Measurements from ENCODE around the gene RAPH1.
"Not testable (repeated sequence)": the region's sequence is repeated elsewhere in the genome, so short reads cannot be mapped to it uniquely, and the experiment has no call there.

The RAPH1 gene

DNA sequence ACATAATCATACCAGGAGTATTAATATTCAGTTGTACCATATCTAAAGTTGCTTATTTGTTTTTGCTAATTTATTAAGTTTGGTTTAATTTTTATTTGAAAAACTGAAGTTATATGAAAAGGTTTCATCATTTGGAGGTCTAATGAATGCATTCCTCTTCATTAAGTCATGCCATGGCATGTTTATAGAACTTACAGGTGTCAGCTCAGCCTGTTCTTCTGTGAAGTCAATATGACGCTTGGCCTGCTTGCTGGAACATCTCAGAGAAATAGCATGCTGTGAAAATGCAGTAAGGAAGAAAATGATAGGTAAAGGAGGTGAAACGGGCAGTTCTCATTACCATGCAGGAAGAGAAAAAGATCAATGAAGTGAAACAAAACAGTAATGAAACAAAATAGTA lies 58.2 kb downstream of the RAPH1 start:
- DNase-seq, result no peak

DNA sequence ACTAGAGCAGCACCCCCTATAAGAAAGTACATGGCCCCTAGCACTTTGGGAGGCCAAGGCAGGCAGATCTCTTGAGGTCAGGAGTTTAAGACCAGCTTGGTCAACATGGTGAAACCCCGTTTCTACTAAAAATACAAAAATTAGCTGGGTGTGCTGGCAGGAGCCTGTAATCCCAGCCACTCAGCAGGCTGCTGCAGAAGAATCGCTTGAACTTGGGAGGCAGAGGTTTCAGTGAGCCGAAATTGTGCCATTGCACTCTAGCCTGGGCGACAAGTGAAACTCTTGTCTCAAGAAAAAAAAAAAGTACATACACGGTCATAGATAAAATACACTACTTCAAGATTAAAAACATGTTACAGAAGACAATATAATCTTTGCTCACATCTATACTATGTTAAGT lies 63.8 kb downstream of the RAPH1 start:
- no peak for DNase-seq

DNA sequence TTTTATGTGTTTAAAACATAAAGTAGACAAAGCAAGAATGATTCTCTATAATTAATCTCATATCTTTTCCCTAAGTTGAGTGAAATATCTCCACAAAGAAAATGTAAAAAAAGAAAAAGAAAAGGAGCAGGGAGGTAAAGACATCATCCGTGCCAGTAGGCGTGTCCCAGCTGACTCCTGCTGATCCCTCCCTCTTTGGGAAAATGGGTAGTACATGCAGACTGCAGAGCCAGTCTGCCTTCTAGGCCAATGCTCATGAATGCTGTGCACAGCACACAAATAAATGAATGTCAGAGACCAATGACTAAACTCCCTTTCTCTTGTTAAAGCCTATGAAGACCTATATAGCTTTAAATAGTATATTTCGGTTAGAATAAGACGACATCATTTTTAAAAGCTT lies 64.7 kb downstream of the RAPH1 start:
- DNase-seq, result peak; percentile 22

DNA sequence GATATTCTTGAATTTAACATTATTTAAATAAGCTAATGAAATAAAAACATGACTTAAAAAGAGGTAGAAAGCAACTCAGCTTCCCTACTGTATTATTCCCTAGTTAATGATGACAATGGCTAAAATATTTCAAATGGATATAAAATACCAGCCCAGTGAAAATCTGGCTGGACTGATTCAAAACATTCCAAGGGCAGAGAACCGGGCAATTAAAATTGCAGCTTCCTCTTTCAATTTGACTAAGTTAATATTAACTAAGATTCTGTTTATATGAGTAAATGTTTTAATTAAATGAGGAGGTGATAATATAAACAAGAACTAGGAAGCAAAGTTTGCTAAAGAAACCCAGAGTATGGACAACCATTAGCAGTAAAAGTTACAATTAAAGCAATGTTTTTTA lies 65.6 kb downstream of the RAPH1 start:
- no peak for DNase-seq

DNA sequence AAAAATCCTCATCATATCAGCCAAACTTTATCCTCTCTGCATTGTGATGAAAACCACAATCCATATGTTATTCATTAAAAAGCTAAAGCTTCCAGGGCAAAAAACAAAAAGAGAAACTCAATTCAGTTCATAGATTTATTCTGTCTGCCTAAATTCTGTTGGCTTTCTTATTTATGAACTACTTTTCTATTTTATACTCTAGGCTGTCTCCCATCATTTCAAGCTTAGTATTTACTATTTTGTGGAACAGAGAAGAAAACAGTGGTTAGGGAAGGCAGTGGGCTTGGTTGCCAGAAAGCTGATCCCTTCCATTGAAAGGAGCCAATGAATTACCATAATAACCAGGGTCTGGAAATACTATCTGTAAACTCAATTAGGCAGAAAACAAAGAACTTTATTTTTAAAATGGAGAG lies 71.8 kb downstream of the RAPH1 start:
- DNase-seq, result no peak

DNA sequence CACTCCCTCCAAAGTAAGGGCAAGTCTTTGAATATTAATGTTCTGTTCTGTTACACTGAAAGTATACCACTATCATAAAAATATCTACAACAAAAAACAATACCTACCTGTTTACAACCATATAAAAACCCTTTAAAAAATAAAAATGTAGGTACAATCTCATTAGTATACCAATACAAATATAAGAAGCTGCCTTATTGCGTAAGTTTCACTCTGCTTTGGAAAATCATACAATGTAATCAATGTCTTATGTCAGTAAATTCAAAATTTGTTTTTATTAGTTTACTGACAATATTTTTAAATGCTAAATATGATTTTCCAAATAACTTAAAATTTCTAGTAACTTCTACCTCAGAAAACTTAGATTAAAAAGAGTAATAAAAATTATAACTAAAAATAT lies 72.8 kb downstream of the RAPH1 start:
- DNase-seq, result no peak

DNA sequence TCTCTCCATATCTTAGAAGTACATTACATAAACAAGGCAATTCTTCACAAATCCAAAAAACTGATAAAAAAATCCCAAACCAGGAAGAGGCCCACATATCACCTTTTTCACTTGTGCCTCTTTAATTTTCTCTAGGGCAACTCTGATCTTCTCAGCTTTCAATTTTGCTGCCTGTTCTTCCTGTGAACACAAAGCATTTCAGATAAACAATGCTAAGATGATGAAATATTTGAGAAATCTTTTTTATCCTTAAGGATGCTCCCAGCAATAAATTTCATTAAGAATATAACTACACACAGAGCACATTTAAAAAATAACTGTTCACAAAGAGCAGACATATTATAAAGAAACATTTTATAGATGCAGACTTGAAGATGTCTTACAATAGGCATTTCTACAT lies 73.4 kb downstream of the RAPH1 start:
- DNase-seq, result no peak

DNA sequence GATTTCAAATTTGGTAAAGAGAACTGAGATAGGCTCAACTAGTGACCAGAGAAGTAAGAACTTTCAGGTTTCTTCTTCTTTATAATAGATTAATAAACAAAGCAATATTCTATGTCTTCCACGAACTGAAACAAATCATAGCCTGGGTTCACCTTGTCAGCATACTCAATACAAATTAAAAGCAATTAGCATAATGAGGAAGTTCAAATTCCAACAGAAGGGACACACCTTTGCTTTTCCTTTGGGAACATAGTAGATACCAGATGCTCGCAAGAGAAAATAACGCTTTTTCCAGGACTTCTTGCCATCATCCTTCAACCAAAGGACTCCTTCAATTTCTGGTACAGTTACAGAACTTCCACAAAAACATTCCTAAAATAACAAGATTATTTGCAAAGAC lies 79.9 kb downstream of the RAPH1 start:
- DNase-seq, result no peak

DNA sequence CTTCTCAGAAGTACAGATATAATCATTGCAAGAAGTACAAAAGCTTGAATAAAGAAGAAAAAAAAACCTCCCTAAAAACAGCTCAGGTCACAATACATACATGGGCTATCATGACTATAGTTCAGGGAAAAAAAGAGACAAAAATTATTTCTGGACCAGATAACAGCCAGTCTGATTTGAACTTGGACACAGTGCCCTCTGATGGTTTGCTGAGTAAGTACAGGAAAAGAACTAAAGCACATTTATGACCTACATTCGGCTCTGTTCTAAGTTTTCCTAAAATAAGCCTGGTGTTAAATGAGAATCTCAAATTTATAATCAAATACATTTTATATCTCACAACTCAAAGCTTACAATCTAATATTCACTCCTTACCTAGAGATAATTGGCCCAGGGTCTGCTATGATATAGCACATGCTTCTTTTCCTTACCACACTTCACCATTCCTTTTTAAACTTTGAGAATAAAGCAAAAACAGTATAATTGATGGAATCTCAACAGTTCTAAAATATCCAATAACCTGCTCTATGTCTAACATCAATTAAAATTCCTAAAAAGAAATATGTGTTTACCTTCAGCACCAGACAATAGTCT lies 81.1 kb downstream of the RAPH1 start:
- DNase-seq, result peak; percentile 83

DNA sequence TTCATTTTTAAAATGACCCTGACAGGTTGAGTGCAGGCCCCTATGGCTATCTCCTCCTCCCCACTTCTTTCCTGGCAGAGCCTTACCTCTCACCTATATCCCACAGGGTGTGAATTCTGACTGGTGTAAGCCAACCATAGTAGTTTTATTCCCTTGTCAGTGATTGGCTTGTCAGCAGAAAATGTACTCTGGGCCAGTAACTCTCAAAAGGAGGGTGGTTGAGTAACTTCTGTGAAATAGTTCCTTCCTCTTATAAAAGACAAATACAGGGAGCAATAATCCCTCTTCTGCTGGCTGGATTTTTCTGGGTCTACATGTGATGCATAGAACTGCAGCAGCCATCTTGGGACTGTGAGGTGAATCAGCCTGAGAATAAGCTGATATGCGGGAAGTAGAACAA lies 83.4 kb downstream of the RAPH1 start:
- no peak for DNase-seq

DNA sequence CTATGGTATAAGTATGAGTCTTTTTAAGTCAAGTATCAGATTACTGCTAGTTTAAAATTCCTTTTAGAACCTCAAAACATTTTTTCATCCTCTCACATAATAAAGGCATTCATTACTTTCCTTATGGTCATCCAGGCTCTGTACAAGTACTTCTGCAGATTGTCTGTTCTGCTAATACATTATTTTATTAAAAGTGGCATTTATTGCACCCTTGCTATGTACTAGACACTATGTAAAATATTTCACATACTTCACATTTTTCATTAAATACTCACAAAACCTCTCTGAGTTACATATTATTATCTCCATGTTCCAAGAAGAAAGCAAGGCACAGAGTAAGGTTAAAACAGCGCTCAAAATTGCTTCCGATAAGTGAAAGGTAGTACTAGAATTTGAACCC lies 84.1 kb downstream of the RAPH1 start:
- no peak for DNase-seq

DNA sequence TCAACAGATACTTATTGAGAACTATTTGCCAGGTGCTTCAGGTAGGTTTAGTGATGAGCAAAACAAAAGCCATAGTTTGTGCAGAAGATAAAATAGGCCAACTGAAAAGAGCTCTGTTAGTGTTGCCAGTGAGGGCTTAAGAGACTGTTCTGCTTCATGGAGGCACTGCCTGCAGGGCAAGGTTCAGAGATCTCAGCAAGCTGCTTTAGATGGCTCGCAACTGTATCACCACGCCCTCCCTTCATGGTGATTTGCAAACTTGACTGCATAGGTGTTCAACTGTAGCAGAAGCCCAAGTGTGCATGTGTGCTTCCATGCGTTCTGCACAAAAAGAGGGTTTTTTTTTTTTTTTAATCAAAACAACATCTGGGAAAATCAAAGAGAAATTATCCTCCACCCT lies 84.5 kb downstream of the RAPH1 start:
- DNase-seq, result no peak

DNA sequence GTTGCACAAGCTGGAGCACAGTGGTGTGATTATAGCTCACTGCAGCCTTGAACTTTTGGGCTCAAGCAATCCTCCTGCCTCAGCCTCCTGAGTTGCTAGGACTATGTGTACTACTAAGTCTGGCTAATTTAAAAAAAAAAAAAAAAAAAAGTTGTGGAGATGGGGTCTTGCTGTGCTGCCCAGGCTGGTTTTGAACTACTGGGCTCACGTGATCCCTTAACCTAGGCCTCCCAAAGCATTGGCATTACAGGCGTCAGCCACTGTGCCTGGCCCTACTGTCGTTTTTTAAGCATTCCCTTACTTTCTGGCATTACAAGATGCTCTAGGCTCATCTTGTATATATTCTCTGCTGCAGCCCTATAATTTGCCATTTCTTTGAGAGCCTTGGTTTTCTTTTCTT lies 88.3 kb downstream of the RAPH1 start:
- DNase-seq, result no peak

DNA sequence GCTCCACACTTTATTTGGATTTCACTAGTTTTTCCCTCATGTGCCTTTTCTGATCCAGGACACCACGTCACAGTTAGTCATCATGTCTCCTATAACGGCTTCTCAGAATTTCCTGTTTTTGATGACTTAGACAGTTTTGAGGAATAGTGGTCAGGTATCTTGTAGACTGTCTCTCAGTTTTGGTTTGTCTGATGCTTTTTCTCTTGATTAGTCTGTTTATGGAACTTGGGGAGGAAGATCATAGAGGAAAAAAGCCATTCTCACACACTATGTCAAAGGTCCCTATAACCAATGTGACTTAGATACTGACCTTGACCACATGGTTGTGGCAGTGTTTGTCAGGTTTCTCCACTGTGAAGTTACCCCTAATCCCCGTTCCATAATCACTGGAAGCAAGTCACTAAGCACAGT lies 89.0 kb downstream of the RAPH1 start:
- DNase-seq, result no peak

DNA sequence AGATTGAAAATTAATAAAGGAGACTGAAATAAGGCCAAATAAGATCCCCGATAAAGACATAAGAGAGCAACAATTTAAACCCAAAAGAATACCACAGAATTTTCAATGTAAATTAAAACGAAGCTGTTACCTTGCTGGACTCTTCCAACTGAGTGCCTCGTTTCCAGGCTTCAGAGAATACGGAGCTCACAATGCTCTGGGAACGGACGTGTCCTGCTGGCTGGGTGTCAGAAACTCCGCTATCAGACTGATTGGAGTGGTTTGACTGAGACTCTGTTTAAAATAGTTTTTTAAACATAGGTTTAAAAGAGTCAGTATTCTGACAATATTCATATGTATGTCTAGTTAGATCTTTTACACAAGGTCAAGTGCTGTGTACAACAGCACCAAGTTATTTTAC lies 90.4 kb downstream of the RAPH1 start:
- no peak for DNase-seq

DNA sequence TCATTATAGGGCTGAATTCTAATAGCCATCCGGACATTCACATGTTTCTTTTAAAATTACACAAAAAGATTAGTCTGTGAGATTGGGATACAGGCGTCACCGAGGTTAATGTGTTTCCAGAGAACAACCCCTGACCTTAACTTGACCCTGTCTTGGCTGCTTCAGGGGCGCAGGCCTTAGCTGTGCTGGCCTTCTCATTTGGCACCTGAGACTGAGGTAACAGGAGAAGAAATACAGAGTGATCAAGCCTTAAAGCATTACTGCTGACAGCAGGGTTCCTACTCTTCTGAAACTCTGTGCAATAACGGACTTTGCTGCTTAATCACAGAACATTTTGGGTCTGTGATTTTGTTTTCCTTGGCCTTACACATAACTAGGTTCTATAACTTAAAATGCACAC lies 92.6 kb downstream of the RAPH1 start:
- DNase-seq, result no peak

DNA sequence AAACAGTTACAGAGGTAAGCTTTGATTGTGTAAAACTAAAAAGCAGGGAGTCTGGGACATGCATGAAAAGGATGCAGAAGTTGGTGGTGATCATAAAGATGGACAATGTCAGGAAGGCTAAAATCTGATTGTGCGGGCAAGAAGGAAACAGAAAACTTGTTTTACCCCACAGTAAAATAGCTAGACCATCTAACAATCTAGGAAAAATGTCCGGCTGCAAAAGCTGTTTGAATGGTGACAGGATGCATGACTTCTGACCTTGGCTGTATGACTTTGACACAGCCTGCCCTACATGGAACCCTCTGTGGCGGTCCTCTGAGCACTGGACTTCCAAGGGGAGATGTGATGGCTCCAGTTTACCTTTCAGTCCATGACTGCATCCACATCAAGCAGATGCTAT lies 93.6 kb downstream of the RAPH1 start:
- DNase-seq, result no peak

DNA sequence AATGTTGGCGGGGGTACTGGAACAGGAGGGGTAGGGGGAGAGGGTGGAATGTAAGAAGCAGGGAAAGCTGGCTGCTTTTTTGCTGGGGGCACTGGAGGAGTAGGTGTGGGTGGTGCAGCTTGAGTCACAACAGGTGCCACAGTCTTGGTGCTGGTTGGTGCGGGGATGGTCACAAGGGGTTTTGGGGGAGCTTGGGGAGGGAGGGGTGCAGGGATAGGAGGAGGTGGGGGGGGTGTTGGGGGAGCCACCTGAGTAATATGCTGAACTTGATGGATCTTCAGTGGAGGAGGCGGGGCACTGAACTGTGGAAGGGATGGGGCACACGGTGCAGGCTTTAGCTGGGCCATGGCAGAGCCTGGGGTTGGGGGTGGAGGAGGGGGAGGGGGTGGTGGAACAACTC lies 94.4 kb downstream of the RAPH1 start:
- no peak for DNase-seq

DNA sequence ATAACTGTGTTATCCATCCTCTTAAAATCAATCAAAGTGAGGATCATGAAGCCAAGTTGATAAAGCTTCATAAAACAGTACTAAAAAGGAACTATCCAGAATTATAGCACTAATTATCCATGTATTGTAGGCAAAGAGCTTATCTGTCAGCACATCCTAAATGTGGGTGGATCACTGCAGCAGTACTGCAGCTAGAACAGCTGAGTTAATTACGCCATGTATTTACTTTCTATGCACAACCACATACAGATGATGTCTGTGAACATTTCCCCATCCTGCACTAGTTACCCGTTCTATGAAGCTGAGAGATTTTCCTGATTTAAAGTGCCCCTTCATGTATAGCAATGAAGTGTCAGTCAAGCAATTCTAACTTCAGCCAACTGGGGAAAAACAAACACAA lies 96.6 kb downstream of the RAPH1 start:
- DNase-seq, result no peak

DNA sequence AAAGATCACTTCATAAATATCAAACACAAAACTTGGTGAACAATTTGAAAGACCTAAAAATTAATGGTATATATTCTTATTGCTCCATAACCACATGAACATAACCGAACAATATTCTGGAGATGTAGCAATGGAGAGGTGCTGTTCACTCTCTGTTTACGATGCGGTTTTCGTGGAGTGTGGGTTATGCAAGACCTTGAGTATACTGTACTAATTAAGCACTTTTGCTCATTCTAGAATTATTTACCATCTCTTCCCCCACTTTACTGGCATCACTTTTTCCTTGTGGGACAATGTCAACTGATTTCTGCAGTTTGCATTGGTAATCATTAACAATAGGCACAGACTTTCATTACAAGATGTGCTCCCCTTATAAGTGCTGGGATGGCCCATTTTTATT lies 97.6 kb downstream of the RAPH1 start:
- no peak for DNase-seq

DNA sequence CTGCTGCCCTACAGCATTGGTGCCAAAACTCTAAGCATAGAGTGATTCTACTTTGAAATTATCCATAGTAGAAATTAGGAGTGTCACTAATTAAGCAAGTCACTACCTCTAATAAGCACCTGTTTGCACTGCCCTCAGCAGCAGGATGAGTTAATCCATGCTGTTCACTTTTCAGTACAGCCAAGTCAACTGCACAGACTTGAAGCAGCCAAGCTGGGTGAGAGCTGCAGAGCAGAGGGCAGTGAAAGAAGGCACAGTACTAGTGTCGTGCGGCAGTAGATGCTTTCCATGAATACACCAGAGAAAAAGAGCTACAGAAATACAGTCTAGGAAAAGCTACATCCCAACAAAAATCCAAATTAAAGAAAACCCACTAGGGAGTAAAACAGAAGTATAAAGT lies 98.6 kb downstream of the RAPH1 start:
- no peak for DNase-seq

DNA sequence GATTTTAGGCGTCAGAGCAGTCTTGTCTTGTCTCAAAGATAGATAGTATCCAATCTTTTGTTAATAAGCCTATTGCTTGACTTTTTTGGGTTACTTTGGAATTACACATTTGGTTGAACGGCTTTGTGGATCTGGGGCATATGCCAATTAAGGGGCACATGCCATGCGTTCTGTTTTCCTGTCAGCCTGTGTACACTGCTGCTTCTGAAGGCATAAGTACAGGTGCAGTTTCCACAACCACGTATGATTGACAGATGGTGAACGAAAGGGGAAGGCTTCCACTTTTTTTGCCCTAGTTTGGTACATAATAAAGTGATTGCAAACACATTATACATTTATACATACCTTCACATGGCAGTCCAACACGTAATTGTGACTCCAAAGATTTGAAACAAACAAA lies 102.3 kb downstream of the RAPH1 start:
- no peak for DNase-seq

DNA sequence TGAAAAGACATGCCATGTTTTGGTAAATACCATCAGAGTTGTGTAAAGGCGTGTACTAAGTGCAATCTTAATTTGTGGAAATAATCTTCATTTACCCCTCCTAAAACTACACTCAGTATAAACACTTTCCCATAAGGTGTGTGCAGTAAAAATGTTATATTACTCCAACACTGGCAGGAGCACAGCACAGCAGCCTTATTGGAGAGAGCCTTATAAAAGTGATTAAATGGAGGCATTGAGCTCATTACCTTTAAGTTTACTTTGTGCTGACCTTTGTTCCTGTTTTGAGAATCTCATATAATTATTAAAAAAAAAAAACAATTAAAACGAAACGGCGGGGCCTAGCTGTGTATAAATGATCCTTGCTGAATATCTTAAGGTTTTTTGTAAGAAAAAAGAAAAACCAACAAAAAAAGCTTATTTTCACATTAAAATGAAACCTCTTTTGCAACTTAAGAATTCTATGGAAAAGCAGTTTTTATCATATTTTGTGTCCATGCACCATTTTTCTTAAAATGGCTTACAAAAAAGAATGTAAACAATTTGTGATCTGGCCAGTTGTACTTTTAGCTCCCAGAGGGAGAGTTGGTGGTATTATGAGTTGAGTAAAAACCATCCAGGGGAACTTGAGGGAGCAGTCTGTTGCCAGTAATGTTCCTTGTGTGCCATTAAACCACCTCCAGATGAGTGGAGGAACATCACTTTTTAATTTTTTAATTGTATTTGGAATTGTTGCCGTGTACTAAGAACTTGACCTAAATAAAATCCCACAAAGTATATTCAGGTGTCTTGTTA lies 103.5 kb downstream of the RAPH1 start:
- no peak for DNase-seq

DNA sequence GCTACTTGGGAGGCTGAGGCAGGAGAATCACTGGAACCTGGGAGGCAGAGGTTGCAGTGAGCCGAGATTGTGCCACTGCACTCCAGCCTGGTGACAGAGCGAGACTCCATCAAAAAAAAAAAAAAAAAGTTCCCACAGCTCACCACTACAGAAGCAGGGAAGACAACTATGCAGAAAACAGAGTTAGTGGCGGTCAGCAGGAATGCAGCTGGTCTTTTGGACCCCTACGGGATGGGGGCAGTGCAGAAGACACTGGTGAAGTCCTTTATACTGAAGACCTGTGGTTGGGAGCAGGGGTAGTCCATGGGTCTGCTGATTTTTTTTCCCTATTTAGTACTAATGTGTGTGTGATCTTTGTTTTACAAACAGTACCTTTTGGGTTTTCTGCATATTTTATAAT lies 105.5 kb downstream of the RAPH1 start:
- not testable (repeated sequence) for DNase-seq

DNA sequence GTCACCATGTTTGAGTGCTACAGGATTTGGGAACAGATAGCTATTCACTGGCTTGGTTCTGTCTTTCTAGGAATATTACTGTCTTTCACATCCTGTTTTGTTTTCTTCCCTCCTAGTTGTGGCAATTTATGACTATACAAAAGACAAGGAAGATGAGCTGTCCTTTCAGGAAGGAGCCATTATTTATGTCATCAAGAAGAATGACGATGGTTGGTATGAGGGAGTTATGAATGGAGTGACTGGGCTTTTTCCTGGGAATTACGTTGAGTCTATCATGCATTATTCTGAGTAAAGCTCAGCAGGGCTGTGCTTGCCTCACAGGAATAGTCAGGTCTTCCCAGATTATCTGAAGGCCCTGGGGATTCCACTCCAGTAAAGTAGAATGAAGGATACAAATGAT lies 108.0 kb downstream of the RAPH1 start:
- no peak for DNase-seq
